ENCODE measurements around the gene GFRA3.

GRCh38 chr5:138229387-138229786 lies 45.0 kb downstream of the GFRA3 start:
- TF ChIP-seq TAF1 (IDR thresholded peaks at IDR 0.05; ENCODE audit: low read depth, low read length) = no peak
- TF ChIP-seq SPI1 (IDR thresholded peaks at IDR 0.05; ENCODE audit: low read depth, low read length) = no peak
- no peak for TF ChIP-seq POLR2AphosphoS5 (IDR thresholded peaks at IDR 0.05; ENCODE audit: low read depth, low read length)
- no peak for TF ChIP-seq POLR2A (IDR thresholded peaks at IDR 0.05; ENCODE audit: low read depth, low read length)
- TF ChIP-seq POU2F2 (IDR thresholded peaks at IDR 0.05; ENCODE audit: low read depth, low read length) = no peak
- TF ChIP-seq PAX5 (IDR thresholded peaks at IDR 0.05; ENCODE audit: insufficient read depth, low read length, severe bottlenecking) = no peak

Measured in GM12891 (cell line).